LNCaP clone FGC (cell line): ENCODE data around the gene PRR29.

Experiments
- DNase-seq: peaks from one replicate; pipeline ENCODE4 v3.0.0-alpha.2; 2011; ENCODE audit warnings: low read depth
- H3K4me3 ChIP-seq: 2 replicates; pipeline ENCODE4 v1.5.1; 2011; ENCODE audit warnings: mild to moderate bottlenecking, low read depth, low read length, control low read depth
- CTCF ChIP-seq: IDR thresholded peaks from 2 replicates; pipeline ENCODE4 v1.5.1; 2012; ENCODE audit warnings: mild to moderate bottlenecking; ENCODE audit not compliant: control insufficient read depth, insufficient read depth; ENCODE audit errors: extremely low read depth

Gene PRR29

GRCh38 chr17:63984651-63985386 lies 13.3 kb upstream of the PRR29 start:
- no peak for TF ChIP-seq CTCF
- DNase-seq, result no peak
- H3K4me3 ChIP-seq, result no peak overlapping the region

DNA sequence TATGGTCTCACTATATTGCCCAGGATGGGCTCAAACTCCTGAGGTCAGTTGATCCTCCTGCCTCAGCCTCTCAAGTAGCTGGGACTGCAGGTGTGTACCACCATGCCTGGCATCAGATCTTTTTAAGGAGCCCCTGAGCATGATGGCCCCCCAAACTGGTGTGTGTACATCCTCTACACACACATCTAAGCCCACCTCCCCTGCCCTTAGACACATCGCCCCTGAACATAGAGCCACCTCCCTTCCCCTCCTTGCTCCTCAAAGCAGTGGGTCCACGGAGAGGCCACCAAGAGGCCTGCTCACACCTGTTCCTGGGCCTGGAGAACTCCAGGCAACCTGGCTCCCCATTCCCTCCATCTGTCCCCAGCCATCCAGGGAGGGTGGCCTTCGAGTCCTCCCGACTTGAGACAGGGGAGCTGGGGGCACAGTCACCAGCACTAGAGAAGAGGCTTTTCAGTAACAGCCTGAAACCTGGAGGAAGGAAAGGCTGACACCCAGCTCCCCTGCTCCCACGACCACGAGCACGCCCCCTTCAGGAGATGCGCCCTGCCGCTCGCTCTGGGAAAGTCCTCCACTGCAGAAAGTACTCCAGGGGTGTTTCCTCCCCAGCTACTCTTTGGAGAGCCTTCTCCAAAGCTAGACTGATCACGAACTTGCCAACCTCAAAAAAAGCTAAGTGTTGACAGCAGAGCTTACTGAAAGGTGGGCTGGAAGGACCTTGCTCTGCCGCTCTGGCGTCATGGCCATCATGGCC lies 12.6 kb upstream of the PRR29 start:
- no peak for TF ChIP-seq CTCF
- DNase-seq, result no peak
- no peak overlapping the region for H3K4me3 ChIP-seq

GRCh38 chr17:63986821-63987220 lies 11.3 kb upstream of the PRR29 start:
- no peak for DNase-seq

GRCh38 chr17:63987221-63988126 lies 10.7 kb upstream of the PRR29 start:
- H3K4me3 ChIP-seq, result no peak overlapping the region
- no peak for TF ChIP-seq CTCF
- DNase-seq, result no peak

More at GRCh38 chr17:63986821-63987220, 11.3 kb upstream of the PRR29 start:
- H3K4me3 ChIP-seq, result no peak overlapping the region
- TF ChIP-seq CTCF, result no peak

GRCh38 chr17:63988127-63988478 lies 10.0 kb upstream of the PRR29 start:
- TF ChIP-seq CTCF, result no peak
- no peak overlapping the region for H3K4me3 ChIP-seq

GRCh38 chr17:63988741-63989621 lies 9.2 kb upstream of the PRR29 start:
- no peak for DNase-seq
- TF ChIP-seq CTCF, result no peak
- no peak overlapping the region for H3K4me3 ChIP-seq

More at GRCh38 chr17:63988127-63988478, 10.0 kb upstream of the PRR29 start:
- DNase-seq, result no peak
